NT2/D1 (cell line): Measurements from ENCODE around the gene PPM1L.

Experiments
- DNase-seq: peaks from one replicate; pipeline ENCODE4 v3.0.0-alpha.2; 2011; ENCODE audit warnings: low read depth, low spot score
- H3K27me3 ChIP-seq: 2 replicates; pipeline ENCODE4 v1.6.0; 2011; ENCODE audit warnings: mild to moderate bottlenecking; ENCODE audit not compliant: insufficient read length, insufficient read depth
- H3K36me3 ChIP-seq: 2 replicates; pipeline ENCODE4 v1.6.1; 2011; ENCODE audit warnings: mild to moderate bottlenecking, low read length, mixed read lengths; ENCODE audit not compliant: insufficient read depth, insufficient read length
- H3K4me1 ChIP-seq: 2 replicates; pipeline ENCODE4 v1.5.1; 2011; ENCODE audit not compliant: insufficient read depth, insufficient read length
- H3K4me3 ChIP-seq: 2 replicates; pipeline ENCODE4 v1.5.1; 2011; ENCODE audit warnings: low read depth; ENCODE audit not compliant: insufficient read length
- H3K9ac ChIP-seq: 2 replicates; pipeline ENCODE4 v1.6.0; 2011; ENCODE audit warnings: low read depth; ENCODE audit not compliant: insufficient read length
- H3K9me3 ChIP-seq: 2 replicates; pipeline ENCODE4 v1.5.1; 2011; ENCODE audit warnings: mild to moderate bottlenecking, low read length; ENCODE audit not compliant: insufficient read depth
- SUZ12 ChIP-seq: IDR thresholded peaks from 2 replicates; pipeline ENCODE4 v1.6.1; 2011; ENCODE audit not compliant: insufficient read length, insufficient read depth; ENCODE audit errors: extremely low read depth
- YY1 ChIP-seq: IDR thresholded peaks from 2 replicates; pipeline ENCODE4 v1.6.1; 2011; ENCODE audit not compliant: insufficient read length, insufficient read depth
- ZNF274 ChIP-seq: IDR thresholded peaks from 2 replicates; pipeline ENCODE4 v1.6.1; 2011; ENCODE audit warnings: mild to moderate bottlenecking, low read depth, low read length

The PPM1L gene

GRCh38 chr3:161049683-161050248 is 293.7 kb downstream of the PPM1L start:
- no peaks in the 10 kb centered on the region for H3K36me3 ChIP-seq
- TF ChIP-seq SUZ12 (no peak), ZNF274 (no peak), YY1 (no peak)
- H3K27me3 ChIP-seq = no peaks in the 10 kb centered on the region
- no peak for DNase-seq
- no peaks in the 10 kb centered on the region for H3K4me1 ChIP-seq
- H3K9me3 ChIP-seq = no peaks in the 10 kb centered on the region
- no peak overlapping the region for H3K9ac ChIP-seq
- no peak overlapping the region for H3K4me3 ChIP-seq

GRCh38 chr3:161050935-161051334 is 294.9 kb downstream of the PPM1L start:
- DNase-seq = no peak
- Histone ChIP-seq H3K9me3 (no peaks in the 10 kb centered on the region), H3K4me1 (no peaks in the 10 kb centered on the region), H3K4me3 (no peak overlapping the region), H3K36me3 (no peaks in the 10 kb centered on the region), H3K9ac (no peak overlapping the region), H3K27me3 (no peaks in the 10 kb centered on the region)
- TF ChIP-seq ZNF274 (no peak), SUZ12 (no peak), YY1 (no peak)

- TF ChIP-seq YY1 (no peak), SUZ12 (no peak), ZNF274 (no peak)
- DNase-seq = no peak
- Histone ChIP-seq H3K36me3 (no peaks in the 10 kb centered on the region), H3K9ac (no peak overlapping the region), H3K4me1 (no peaks in the 10 kb centered on the region), H3K9me3 (no peaks in the 10 kb centered on the region), H3K4me3 (no peak overlapping the region), H3K27me3 (no peaks in the 10 kb centered on the region)
Observed at GRCh38 chr3:161051856-161052255, 295.8 kb downstream of the PPM1L start.

- Histone ChIP-seq H3K4me1 (no peaks in the 10 kb centered on the region), H3K27me3 (no peaks in the 10 kb centered on the region), H3K9ac (no peak overlapping the region), H3K9me3 (no peaks in the 10 kb centered on the region), H3K36me3 (no peaks in the 10 kb centered on the region), H3K4me3 (no peak overlapping the region)
- no peak for DNase-seq
- TF ChIP-seq ZNF274 (no peak), SUZ12 (no peak), YY1 (no peak)
Observed at GRCh38 chr3:161054860-161055604, 299.0 kb downstream of the PPM1L start.

GRCh38 chr3:161064413-161064812 is 308.4 kb downstream of the PPM1L start:
- Histone ChIP-seq H3K4me1 (no peaks in the 10 kb centered on the region), H3K36me3 (no peaks in the 10 kb centered on the region), H3K9me3 (no peaks in the 10 kb centered on the region), H3K9ac (no peak overlapping the region), H3K27me3 (no peaks in the 10 kb centered on the region), H3K4me3 (no peak overlapping the region)
- TF ChIP-seq YY1 (no peak), SUZ12 (no peak), ZNF274 (no peak)
- DNase-seq = no peak

- no peak for DNase-seq
- TF ChIP-seq YY1 = no peak
- TF ChIP-seq SUZ12 = no peak
- no peak for TF ChIP-seq ZNF274
- Histone ChIP-seq H3K4me1 (no peaks in the 10 kb centered on the region), H3K27me3 (no peaks in the 10 kb centered on the region), H3K36me3 (no peaks in the 10 kb centered on the region), H3K9ac (no peak overlapping the region), H3K9me3 (no peaks in the 10 kb centered on the region), H3K4me3 (no peak overlapping the region)
Observed at GRCh38 chr3:161066930-161067329, 310.9 kb downstream of the PPM1L start.

- DNase-seq = no peak
- no peak overlapping the region for H3K9ac ChIP-seq
- TF ChIP-seq SUZ12 (no peak), YY1 (no peak), ZNF274 (no peak)
- no peak overlapping the region for H3K4me3 ChIP-seq
- no peaks in the 10 kb centered on the region for H3K4me1 ChIP-seq
- H3K36me3 ChIP-seq = no peaks in the 10 kb centered on the region
- H3K9me3 ChIP-seq = no peaks in the 10 kb centered on the region
- H3K27me3 ChIP-seq = no peaks in the 10 kb centered on the region
Observed at GRCh38 chr3:161067335-161067734, 311.3 kb downstream of the PPM1L start.
